ENCODE results near the gene PCDHGA11. TPM values are rescaled to one million over a fixed set of nuclear protein-coding genes. Genes with fewer than 3 reads are reported as not detected.
A peak's percentile ranks its signal among the peaks of the same experiment; 100 is the strongest.
"Not testable (repeated sequence)": the region's sequence is repeated elsewhere in the genome, so short reads cannot be mapped to it uniquely, and the experiment has no call there.

PCDHGA11 gene
- total and polyA plus RNA-seq, 4 experiments from 2014 or later, result 0.20 to 0.36 TPM; not detected in 2

DNA sequence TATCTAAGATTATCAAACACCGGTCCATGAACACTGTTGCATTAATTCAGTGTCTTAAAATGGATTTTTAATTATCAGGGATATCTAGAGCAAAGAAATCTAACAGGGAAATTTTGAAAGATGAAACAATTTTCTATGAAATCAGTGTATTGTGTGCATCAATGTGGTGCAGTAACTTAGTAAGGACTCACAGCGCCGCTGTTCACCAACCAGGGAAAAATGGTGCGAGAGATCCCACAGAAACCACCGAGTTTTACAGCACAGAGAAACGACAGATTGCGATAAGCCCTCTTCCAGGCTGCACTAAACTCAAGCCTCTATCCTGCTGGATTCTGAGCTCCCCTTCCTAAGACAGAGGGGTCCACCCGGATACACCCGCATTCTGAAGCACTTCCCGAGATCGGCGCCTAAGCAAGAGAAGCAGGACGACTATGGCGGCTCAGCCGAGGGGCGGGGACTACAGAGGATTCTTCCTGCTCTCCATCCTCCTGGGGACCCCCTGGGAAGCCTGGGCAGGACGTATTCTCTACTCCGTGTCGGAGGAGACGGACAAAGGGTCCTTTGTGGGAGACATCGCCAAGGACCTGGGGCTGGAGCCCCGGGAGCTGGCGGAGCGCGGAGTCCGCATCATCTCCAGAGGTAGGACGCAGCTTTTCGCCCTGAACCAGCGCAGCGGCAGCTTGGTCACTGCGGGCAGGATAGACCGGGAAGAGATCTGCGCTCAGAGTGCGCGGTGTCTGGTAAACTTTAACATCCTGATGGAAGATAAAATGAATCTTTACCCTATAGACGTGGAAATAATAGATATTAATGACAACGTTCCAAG, 38.2 kb upstream of the PCDHGA11 start, which contains the start of gene PCDHGA7:
TSS of gene PCDHGA7 (plus strand) at position 274 of the 826 bp plus-strand sequence. CDS start at position 432, 158 bp downstream.
- Histone ChIP-seq H3K9me3 (ENCODE audit: control insufficient read depth in 1 of 2, low read length in 2 of 2) (peaks cover 0 to 3% of the 10 kb centered on the region in 2 donors), H3K36me3 (ENCODE audit: insufficient read depth, low read length) (no peaks in the 10 kb centered on the region), H3K4me1 (ENCODE audit: insufficient read depth, low read length) (no peaks in the 10 kb centered on the region), H3K27me3 (ENCODE audit: insufficient read depth, low read length) (peaks cover 19% of the 10 kb centered on the region), H3K27ac (ENCODE audit: low read depth, low read length) (no peak within 1 kb of the TSS), H3K4me3 (ENCODE audit: low read length in 2 of 2) (peak within 1 kb of the TSS in 1 of 2 donors; percentile 23)
- peaks cover 40 to 45% of the 10 kb centered on the region in 2 donors for H3K27me3 Mint-ChIP-seq
- peaks cover 3 to 6% of the 10 kb centered on the region in 2 donors for H3K36me3 Mint-ChIP-seq
- ChIA-PET POLR2A (ENCODE audit: partially characterized antibody) (no interaction called here), CTCF (ENCODE audit: partially characterized antibody) (no interaction called here)
- intact Hi-C loops (cut with micrococcal nuclease), result no loop called here
- H3K4me1 Mint-ChIP-seq, result peaks cover 0 to 2% (median 0%) of the 10 kb centered on the region in 4 donors
- H3K27ac Mint-ChIP-seq, result no peak within 1 kb of the TSS
- H3K9me3 Mint-ChIP-seq, result peaks cover 2 to 82% (median 54%) of the 10 kb centered on the region in 8 donors
- DNase-seq, result no peak
- peak within 1 kb of the TSS; percentile 36 to 81 (median 66) for H3K4me3 Mint-ChIP-seq

DNA sequence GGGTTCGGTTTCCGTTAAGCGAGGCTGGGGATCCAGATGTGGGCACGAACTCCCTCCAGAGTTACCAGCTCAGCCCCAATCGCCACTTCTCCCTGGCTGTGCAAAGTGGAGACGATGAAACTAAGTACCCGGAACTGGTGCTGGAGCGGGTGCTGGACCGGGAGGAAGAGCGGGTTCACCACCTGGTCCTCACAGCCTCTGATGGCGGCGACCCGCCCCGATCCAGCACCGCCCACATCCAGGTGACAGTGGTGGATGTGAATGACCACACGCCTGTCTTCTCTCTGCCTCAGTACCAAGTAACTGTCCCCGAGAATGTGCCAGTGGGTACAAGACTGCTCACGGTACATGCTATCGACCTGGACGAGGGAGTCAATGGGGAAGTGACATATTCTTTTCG, 37.5 kb upstream of the PCDHGA11 start:
- Histone ChIP-seq H3K36me3 (ENCODE audit: insufficient read depth, low read length) (no peaks in the 10 kb centered on the region), H3K9me3 (ENCODE audit: control insufficient read depth in 1 of 2, low read length in 2 of 2) (peaks cover 0 to 3% of the 10 kb centered on the region in 2 donors), H3K4me3 (ENCODE audit: low read length in 2 of 2) (no peak overlapping the region), H3K4me1 (ENCODE audit: insufficient read depth, low read length) (no peaks in the 10 kb centered on the region), H3K27ac (ENCODE audit: low read depth, low read length) (no peak overlapping the region), H3K27me3 (ENCODE audit: insufficient read depth, low read length) (peaks cover 19% of the 10 kb centered on the region)
- Mint-ChIP-seq H3K36me3 (peaks cover 3 to 6% of the 10 kb centered on the region in 2 donors), H3K9me3 (peaks cover 2 to 84% (median 55%) of the 10 kb centered on the region in 8 donors), H3K4me1 (peaks cover 0 to 2% (median under 1%) of the 10 kb centered on the region in 4 donors), H3K4me3 (peak overlapping the region in 2 of 8 donors; percentile 24 to 72), H3K27ac (no peak overlapping the region), H3K27me3 (peaks cover 42 to 47% of the 10 kb centered on the region in 2 donors)
- CTCF ChIA-PET (ENCODE audit: partially characterized antibody), result no interaction called here
- POLR2A ChIA-PET (ENCODE audit: partially characterized antibody), result no interaction called here
- intact Hi-C loops (cut with micrococcal nuclease), result no loop called here
- DNase-seq, result no peak

DNA sequence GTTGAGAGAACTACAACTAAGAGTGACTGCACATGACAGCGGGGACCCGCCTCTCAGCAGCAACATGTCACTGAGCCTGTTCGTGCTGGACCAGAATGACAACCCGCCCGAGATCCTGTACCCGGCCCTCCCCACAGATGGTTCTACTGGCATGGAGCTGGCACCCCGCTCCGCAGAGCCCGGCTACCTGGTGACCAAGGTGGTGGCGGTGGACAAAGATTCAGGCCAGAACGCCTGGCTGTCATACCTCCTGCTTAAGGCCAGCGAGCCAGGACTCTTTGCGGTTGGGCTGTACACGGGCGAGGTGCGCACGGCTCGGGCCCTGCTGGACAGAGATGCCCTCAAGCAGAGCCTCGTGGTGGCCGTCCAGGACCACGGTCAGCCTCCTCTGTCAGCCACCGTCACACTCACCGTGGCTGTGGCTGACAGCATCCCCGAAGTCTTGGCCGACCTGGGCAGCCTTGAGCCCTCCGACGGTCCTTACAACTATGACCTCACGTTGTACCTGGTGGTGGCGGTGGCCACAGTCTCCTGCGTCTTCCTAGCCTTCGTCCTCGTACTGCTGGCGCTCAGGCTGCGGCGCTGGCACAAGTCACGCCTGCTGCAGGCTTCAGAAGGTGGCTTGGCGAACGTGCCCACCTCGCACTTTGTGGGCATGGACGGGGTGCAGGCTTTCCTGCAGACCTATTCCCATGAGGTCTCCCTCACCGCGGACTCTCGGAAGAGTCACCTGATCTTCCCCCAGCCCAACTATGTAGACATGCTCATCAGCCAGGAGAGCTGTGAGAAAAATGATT, 36.2 kb upstream of the PCDHGA11 start:
- no peak overlapping the region for H3K4me3 ChIP-seq (ENCODE audit: low read length in 2 of 2)
- H3K27me3 ChIP-seq (ENCODE audit: insufficient read depth, low read length), result peaks cover 22% of the 10 kb centered on the region
- Mint-ChIP-seq H3K4me1 (peaks cover 0 to 4% (median 1%) of the 10 kb centered on the region in 4 donors), H3K27me3 (peaks cover 42 to 52% of the 10 kb centered on the region in 2 donors), H3K4me3 (no peak overlapping the region), H3K9me3 (peaks cover 4 to 82% (median 63%) of the 10 kb centered on the region in 8 donors), H3K36me3 (peaks cover 3 to 13% of the 10 kb centered on the region in 2 donors), H3K27ac (no peak overlapping the region)
- intact Hi-C loops (cut with micrococcal nuclease), result no loop called here
- ChIA-PET CTCF (ENCODE audit: partially characterized antibody) (interaction anchor here (1.1 kb wide), 1 partner anchor 173 kb away, joined by 3 read pairs; no protein-coding TSS in a partner anchor), POLR2A (ENCODE audit: partially characterized antibody) (no interaction called here)
- H3K4me1 ChIP-seq (ENCODE audit: insufficient read depth, low read length), result no peaks in the 10 kb centered on the region
- no peak overlapping the region for H3K27ac ChIP-seq (ENCODE audit: low read depth, low read length)
- H3K9me3 ChIP-seq (ENCODE audit: control insufficient read depth in 1 of 2, low read length in 2 of 2), result peaks cover 0 to 3% of the 10 kb centered on the region in 2 donors
- no peaks in the 10 kb centered on the region for H3K36me3 ChIP-seq (ENCODE audit: insufficient read depth, low read length)
- DNase-seq, result no peak

DNA sequence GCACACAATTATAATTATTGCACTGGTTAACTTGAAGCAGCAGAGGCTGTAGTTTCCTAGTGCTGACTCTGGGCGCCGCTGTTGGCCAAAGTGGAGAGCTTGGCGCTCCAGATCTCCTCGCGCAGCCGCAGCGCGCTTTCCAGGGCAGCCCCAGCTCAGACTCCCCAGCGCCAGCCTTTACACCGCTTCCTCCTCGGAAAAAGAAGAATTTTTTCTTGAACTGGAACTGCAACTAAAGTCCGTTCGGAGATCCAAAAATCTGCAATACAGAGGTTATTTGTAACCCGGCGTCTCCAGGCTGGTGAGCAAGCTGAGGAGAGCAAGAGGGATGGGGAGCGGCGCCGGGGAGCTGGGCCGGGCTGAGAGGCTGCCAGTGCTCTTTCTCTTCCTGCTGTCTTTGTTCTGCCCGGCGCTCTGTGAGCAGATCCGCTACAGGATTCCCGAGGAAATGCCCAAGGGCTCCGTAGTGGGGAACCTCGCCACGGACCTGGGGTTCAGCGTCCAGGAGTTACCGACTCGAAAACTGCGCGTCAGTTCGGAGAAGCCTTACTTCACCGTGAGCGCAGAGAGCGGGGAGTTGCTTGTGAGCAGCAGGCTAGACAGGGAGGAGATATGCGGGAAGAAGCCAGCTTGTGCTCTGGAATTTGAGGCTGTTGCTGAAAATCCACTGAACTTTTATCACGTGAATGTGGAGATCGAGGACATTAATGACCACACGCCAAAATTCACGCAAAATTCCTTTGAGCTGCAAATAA, 33.1 kb upstream of the PCDHGA11 start, which contains the start of gene PCDHGB4:
TSS of gene PCDHGB4 (plus strand) at position 142 of the 755 bp plus-strand sequence. CDS start at position 329, 187 bp downstream.
- intact Hi-C loops (cut with micrococcal nuclease), result not testable (repeated sequence)
- CTCF ChIA-PET (ENCODE audit: partially characterized antibody), result interaction anchor here (0.8 kb wide), 1 partner anchor 17 kb away, joined by 4 read pairs; the partner anchor contains the start of gene PCDHGB3

DNA sequence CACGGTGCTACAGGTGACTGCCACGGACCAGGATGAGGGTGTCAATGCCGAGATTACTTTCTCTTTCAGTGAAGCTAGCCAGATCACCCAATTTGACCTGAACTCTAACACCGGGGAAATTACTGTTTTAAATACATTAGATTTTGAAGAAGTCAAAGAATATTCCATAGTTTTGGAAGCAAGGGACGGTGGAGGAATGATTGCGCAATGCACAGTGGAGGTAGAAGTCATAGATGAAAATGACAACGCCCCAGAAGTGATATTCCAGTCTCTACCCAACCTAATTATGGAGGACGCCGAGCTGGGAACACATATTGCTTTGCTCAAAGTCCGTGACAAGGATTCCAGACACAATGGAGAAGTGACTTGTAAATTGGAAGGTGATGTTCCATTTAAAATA, 32.2 kb upstream of the PCDHGA11 start:
- no peak overlapping the region for H3K27ac ChIP-seq (ENCODE audit: low read depth, low read length)
- peaks cover 0 to 4% (median 3%) of the 10 kb centered on the region in 4 donors for H3K4me1 Mint-ChIP-seq
- peaks cover 41 to 52% of the 10 kb centered on the region in 2 donors for H3K27me3 Mint-ChIP-seq
- peaks cover 3 to 10% of the 10 kb centered on the region in 2 donors for H3K36me3 Mint-ChIP-seq
- H3K27me3 ChIP-seq (ENCODE audit: insufficient read depth, low read length), result peaks cover 17% of the 10 kb centered on the region
- CTCF ChIA-PET (ENCODE audit: partially characterized antibody), result no interaction called here
- peak overlapping the region in 2 of 7 donors; percentile 37 to 38 for H3K27ac Mint-ChIP-seq
- peaks cover 7 to 85% (median 72%) of the 10 kb centered on the region in 8 donors for H3K9me3 Mint-ChIP-seq
- POLR2A ChIA-PET (ENCODE audit: partially characterized antibody), result no interaction called here
- no peak overlapping the region for H3K4me3 ChIP-seq (ENCODE audit: low read length in 2 of 2)
- peak overlapping the region in 1 of 8 donors; percentile 15 for H3K4me3 Mint-ChIP-seq
- no peaks in the 10 kb centered on the region for H3K4me1 ChIP-seq (ENCODE audit: insufficient read depth, low read length)
- H3K9me3 ChIP-seq (ENCODE audit: control insufficient read depth in 1 of 2, low read length in 2 of 2), result peaks cover 0 to under 1% of the 10 kb centered on the region in 2 donors
- DNase-seq, result no peak
- no peaks in the 10 kb centered on the region for H3K36me3 ChIP-seq (ENCODE audit: insufficient read depth, low read length)
- intact Hi-C loops (cut with micrococcal nuclease), result no loop called here

More for the DNA sequence above, 33.1 kb upstream of the PCDHGA11 start, which contains the start of gene PCDHGB4:
- H3K4me3 ChIP-seq (ENCODE audit: low read length in 2 of 2); POLR2A ChIA-PET (ENCODE audit: partially characterized antibody); H3K36me3 ChIP-seq (ENCODE audit: insufficient read depth, low read length); H3K4me1 ChIP-seq (ENCODE audit: insufficient read depth, low read length); H3K9me3 ChIP-seq (ENCODE audit: control insufficient read depth in 1 of 2, low read length in 2 of 2); H3K27ac ChIP-seq (ENCODE audit: low read depth, low read length); H3K4me1 Mint-ChIP-seq: not testable (repeated sequence)
- Mint-ChIP-seq H3K36me3 (peaks cover 0 to 13% of the 10 kb centered on the region in 2 donors), H3K4me3 (peak within 1 kb of the TSS in 6 of 8 donors; percentile 15 to 62 (median 40)), H3K9me3 (peaks cover 6 to 85% (median 68%) of the 10 kb centered on the region in 8 donors), H3K27ac (peak within 1 kb of the TSS in 2 of 7 donors; percentile 37 to 38), H3K27me3 (peaks cover 46 to 52% of the 10 kb centered on the region in 2 donors)
- DNase-seq, result peak in 1 of 5 donors; percentile 21
- peaks cover 25% of the 10 kb centered on the region for H3K27me3 ChIP-seq (ENCODE audit: insufficient read depth, low read length)

DNA sequence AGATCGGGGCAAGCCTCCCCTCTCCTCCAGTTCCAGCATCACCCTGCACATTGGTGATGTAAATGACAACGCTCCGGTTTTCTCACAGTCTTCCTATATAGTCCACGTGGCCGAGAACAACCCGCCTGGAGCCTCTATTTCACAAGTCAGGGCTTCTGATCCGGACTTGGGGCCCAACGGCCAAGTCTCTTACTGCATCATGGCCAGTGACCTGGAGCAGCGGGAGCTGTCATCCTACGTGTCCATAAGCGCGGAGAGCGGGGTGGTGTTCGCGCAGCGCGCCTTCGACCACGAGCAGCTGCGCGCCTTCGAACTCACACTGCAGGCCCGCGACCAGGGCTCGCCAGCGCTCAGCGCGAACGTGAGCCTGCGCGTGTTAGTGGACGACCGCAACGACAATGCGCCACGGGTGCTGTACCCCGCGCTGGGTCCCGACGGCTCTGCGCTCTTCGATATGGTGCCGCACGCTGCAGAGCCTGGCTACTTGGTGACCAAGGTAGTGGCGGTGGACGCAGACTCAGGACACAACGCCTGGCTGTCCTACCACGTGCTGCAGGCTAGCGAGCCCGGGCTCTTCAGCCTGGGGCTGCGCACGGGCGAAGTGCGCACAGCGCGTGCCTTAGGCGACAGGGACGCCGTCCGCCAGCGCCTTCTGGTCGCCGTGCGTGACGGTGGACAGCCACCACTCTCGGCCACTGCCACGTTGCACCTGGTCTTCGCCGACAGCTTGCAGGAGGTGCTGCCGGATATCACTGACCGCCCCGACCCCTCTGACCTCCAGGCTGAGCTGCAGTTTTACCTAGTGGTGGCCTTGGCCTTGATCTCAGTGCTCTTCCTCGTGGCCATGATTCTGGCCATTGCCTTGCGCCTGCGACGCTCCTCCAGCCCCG, 31.5 kb upstream of the PCDHGA11 start:
- Histone ChIP-seq H3K36me3 (ENCODE audit: insufficient read depth, low read length) (no peaks in the 10 kb centered on the region), H3K27ac (ENCODE audit: low read depth, low read length) (no peak overlapping the region), H3K4me3 (ENCODE audit: low read length in 2 of 2) (no peak overlapping the region), H3K9me3 (ENCODE audit: control insufficient read depth in 1 of 2, low read length in 2 of 2) (no peaks in the 10 kb centered on the region), H3K4me1 (ENCODE audit: insufficient read depth, low read length) (no peaks in the 10 kb centered on the region), H3K27me3 (ENCODE audit: insufficient read depth, low read length) (peaks cover 17% of the 10 kb centered on the region)
- H3K4me1 Mint-ChIP-seq, result peaks cover 0 to 4% (median 3%) of the 10 kb centered on the region in 4 donors
- peak overlapping the region in 1 of 8 donors; percentile 11 for H3K4me3 Mint-ChIP-seq
- ChIA-PET POLR2A (ENCODE audit: partially characterized antibody) (no interaction called here), CTCF (ENCODE audit: partially characterized antibody) (interaction anchor here (1.0 to 1.6 kb wide), 2 partner anchors 24 to 31 kb away, joined by 3 to 7 read pairs; partner anchors contain the start of gene PCDHGA10)
- peaks cover 38 to 53% of the 10 kb centered on the region in 2 donors for H3K27me3 Mint-ChIP-seq
- DNase-seq, result no peak
- peaks cover 7 to 84% (median 71%) of the 10 kb centered on the region in 8 donors for H3K9me3 Mint-ChIP-seq
- intact Hi-C loops (cut with micrococcal nuclease), result no loop called here
- peak overlapping the region in 1 of 7 donors; percentile 38 for H3K27ac Mint-ChIP-seq
- H3K36me3 Mint-ChIP-seq, result peaks cover 7 to 14% of the 10 kb centered on the region in 2 donors

Measured in CD4-positive, alpha-beta memory T cell (primary cell).